HepG2 (cell line): ENCODE measurements around the gene TJAP1. TPM values are rescaled to one million over a fixed set of nuclear protein-coding genes. Genes with fewer than 3 reads are reported as not detected.

Experiments
- ATRX ChIP-seq: sonication (generic); formaldehyde crosslinking; IDR thresholded peaks from 2 replicates; pipeline ENCODE4 v1.4.0; 2020; ENCODE audit warnings: missing genetic modification reagents, borderline replicate concordance
- BCL6 ChIP-seq: IDR thresholded peaks from 2 replicates; pipeline ENCODE4 v1.6.1; 2016; ENCODE audit warnings: missing genetic modification reagents, missing compliant biosample characterization
- EZH2 ChIP-seq: conservative IDR thresholded peaks from 2 replicates; pipeline ENCODE4 v1.6.1; 2012; ENCODE audit warnings: mild to moderate bottlenecking, low read depth, low read length, moderate library complexity
- HINFP ChIP-seq: sonication (generic); formaldehyde crosslinking; IDR thresholded peaks from 2 replicates; pipeline ENCODE4 v1.4.0; 2020; ENCODE audit warnings: low read depth, mild to moderate bottlenecking, missing genetic modification reagents
- KAT2B ChIP-seq: fragments of 150-350 bp; IDR thresholded peaks from 2 replicates; pipeline ENCODE4 v1.6.1; 2014; ENCODE audit warnings: low read depth, low read length, borderline replicate concordance
- KAT8 ChIP-seq: IDR thresholded peaks from 2 replicates; pipeline ENCODE4 v1.6.1; 2016; ENCODE audit warnings: missing genetic modification reagents, missing compliant biosample characterization
- MLLT10 ChIP-seq: sonication (generic); formaldehyde crosslinking; IDR thresholded peaks from 2 replicates; pipeline ENCODE4 v1.4.0; 2020; ENCODE audit warnings: missing genetic modification reagents
- MYC ChIP-seq: sonication (generic); formaldehyde crosslinking; IDR thresholded peaks from 2 replicates; pipeline ENCODE4 v1.9.0; 2021; ENCODE audit warnings: missing genetic modification reagents, borderline replicate concordance
- NFRKB ChIP-seq: fragments of 450-650 bp; IDR thresholded peaks from 2 replicates; pipeline ENCODE4 v1.6.1; 2017
- RELA ChIP-seq: sonication (generic); formaldehyde crosslinking; IDR thresholded peaks from 2 replicates; pipeline ENCODE4 v1.4.0; 2020; ENCODE audit warnings: missing genetic modification reagents
- RFX1 ChIP-seq: fragments of 450-650 bp; IDR thresholded peaks from 2 replicates; pipeline ENCODE4 v1.6.1; 2017
- SALL2 ChIP-seq: sonication (generic); formaldehyde crosslinking; IDR thresholded peaks from 2 replicates; pipeline ENCODE4 v1.8.1; 2023; ENCODE audit warnings: mild to moderate bottlenecking, missing genetic modification reagents, inconsistent platforms
- TAF1 ChIP-seq: sonication (generic); formaldehyde crosslinking; IDR thresholded peaks from 2 replicates; pipeline ENCODE4 v1.4.0; 2020; ENCODE audit warnings: missing genetic modification reagents
- TBX2 ChIP-seq: sonication (generic); formaldehyde crosslinking; IDR thresholded peaks from 2 replicates; pipeline ENCODE4 v1.5.0; 2020; ENCODE audit warnings: missing genetic modification reagents, mild to moderate bottlenecking, borderline replicate concordance
- ZBTB14 ChIP-seq: sonication (generic); formaldehyde crosslinking; IDR thresholded peaks from 2 replicates; pipeline ENCODE4 v1.4.0; 2020; ENCODE audit warnings: missing genetic modification reagents
- ZBTB39 ChIP-seq: sonication (generic); formaldehyde crosslinking; IDR thresholded peaks from 2 replicates; pipeline ENCODE4 v1.5.0; 2020; ENCODE audit warnings: missing genetic modification reagents
- ZNF230 ChIP-seq: sonication (generic); formaldehyde crosslinking; IDR thresholded peaks from 2 replicates; pipeline ENCODE4 v1.4.0; 2020; ENCODE audit warnings: mild to moderate bottlenecking, missing genetic modification reagents
- ZNF605 ChIP-seq: sonication (generic); formaldehyde crosslinking; IDR thresholded peaks from 2 replicates; pipeline ENCODE4 v1.8.0; 2022; ENCODE audit warnings: mild to moderate bottlenecking, missing genetic modification reagents
- ZNF776 ChIP-seq: sonication (generic); formaldehyde crosslinking; IDR thresholded peaks from 2 replicates; pipeline ENCODE4 v1.4.0; 2020; ENCODE audit warnings: mild to moderate bottlenecking, missing genetic modification reagents
- polyA plus RNA-seq, 8 experiments: library from polyadenylated mRNA; depleted of rRNA in 3 of 8; stranded (reverse) in 7 of 8; unstranded in 1 of 8; fragments of >200 nt; fragmentation: Illumina TruSeq in 4 of 8; extraction: Trizol in 4 of 8; gene quantifications; 2 replicates each; pipeline versions ENCODE4 v1.2.1 to v1.2.3, GENCODE V29; 2011 to 2016; ENCODE audit warnings: low read depth in 4 of 8, missing spikeins in 1 of 8, mixed read lengths in 1 of 8; ENCODE audit not compliant: insufficient read depth in 1 of 8
- total RNA-seq, 5 experiments: library from RNA; depleted of rRNA; stranded (reverse); fragments of >200 nt; fragmentation: Illumina TruSeq; extraction: Trizol; gene quantifications; 2 replicates each; pipeline ENCODE4 v1.2.3, GENCODE V29; 2016; ENCODE audit warnings: low read depth in 1 of 5
- TF ChIP-seq, protein P1 (sequence below): sonication (generic); formaldehyde crosslinking; IDR thresholded peaks from 2 replicates; pipeline ENCODE4 v1.4.0; 2020; ENCODE audit warnings: missing genetic modification reagents, mild to moderate bottlenecking, borderline replicate concordance
- TF ChIP-seq, protein P2 (sequence below): sonication (generic); formaldehyde crosslinking; IDR thresholded peaks from 2 replicates; pipeline ENCODE4 v1.4.0; 2020; ENCODE audit warnings: missing genetic modification reagents
- TF ChIP-seq, protein P3 (sequence below): sonication (generic); formaldehyde crosslinking; IDR thresholded peaks from 2 replicates; pipeline ENCODE4 v1.4.0; 2020; ENCODE audit warnings: missing genetic modification reagents, low read depth, mild to moderate bottlenecking, borderline replicate concordance

Gene TJAP1
- total and polyA plus RNA-seq, 2 of the 13 experiments (the other 11 are each of a cell fraction or from before 2014, with no cell fraction given) = 15.7 to 41.6 TPM

GRCh38 chr6:43496370-43497128 lies 19.2 kb downstream of the TJAP1 start (continued):
- TF ChIP-seq ZNF605 (CRISPR knock-in tag) (peak; percentile 86), MLLT10 (CRISPR knock-in tag) (no peak), RELA (CRISPR knock-in tag) (no peak), ZNF230 (no peak), SALL2 (CRISPR knock-in tag) (no peak; the same call in 1 of the 2 replicates), KAT2B (no peak), EZH2 (no peak), KAT8 (CRISPR knock-in tag) (peak; percentile 53; the same call in 1 of the 2 replicates), RFX1 (no peak), ZNF776 (CRISPR knock-in tag) (no peak), ATRX (CRISPR knock-in tag) (no peak), NFRKB (no peak), ZBTB39 (CRISPR knock-in tag) (no peak), HINFP (CRISPR knock-in tag) (no peak), ZBTB14 (no peak), MYC (no peak; the same call in none of the 2 replicates), TBX2 (CRISPR knock-in tag) (peak; percentile 63; the same call in 1 of the 2 replicates), TAF1 (CRISPR knock-in tag) (peak; percentile 12; the same call in 1 of the 2 replicates), BCL6 (CRISPR knock-in tag) (0 out of 2 replicates have a peak, but pooled peaks have one; percentile 28)
- TF ChIP-seq, protein P1, sequence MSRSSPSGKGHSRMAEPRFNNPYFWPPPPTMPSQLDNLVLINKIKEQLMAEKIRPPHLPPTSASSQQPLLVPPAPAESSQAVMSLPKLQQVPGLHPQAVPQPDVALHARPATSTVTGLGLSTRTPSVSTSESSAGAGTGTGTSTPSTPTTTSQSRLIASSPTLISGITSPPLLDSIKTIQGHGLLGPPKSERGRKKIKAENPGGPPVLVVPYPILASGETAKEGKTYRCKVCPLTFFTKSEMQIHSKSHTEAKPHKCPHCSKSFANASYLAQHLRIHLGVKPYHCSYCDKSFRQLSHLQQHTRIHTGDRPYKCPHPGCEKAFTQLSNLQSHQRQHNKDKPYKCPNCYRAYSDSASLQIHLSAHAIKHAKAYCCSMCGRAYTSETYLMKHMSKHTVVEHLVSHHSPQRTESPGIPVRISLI (CRISPR knock-in tag) = peak; percentile 96
- TF ChIP-seq, protein P2, sequence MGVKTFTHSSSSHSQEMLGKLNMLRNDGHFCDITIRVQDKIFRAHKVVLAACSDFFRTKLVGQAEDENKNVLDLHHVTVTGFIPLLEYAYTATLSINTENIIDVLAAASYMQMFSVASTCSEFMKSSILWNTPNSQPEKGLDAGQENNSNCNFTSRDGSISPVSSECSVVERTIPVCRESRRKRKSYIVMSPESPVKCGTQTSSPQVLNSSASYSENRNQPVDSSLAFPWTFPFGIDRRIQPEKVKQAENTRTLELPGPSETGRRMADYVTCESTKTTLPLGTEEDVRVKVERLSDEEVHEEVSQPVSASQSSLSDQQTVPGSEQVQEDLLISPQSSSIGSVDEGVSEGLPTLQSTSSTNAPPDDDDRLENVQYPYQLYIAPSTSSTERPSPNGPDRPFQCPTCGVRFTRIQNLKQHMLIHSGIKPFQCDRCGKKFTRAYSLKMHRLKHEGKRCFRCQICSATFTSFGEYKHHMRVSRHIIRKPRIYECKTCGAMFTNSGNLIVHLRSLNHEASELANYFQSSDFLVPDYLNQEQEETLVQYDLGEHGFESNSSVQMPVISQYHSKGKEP (CRISPR knock-in tag) = no peak
- TF ChIP-seq, protein P3, sequence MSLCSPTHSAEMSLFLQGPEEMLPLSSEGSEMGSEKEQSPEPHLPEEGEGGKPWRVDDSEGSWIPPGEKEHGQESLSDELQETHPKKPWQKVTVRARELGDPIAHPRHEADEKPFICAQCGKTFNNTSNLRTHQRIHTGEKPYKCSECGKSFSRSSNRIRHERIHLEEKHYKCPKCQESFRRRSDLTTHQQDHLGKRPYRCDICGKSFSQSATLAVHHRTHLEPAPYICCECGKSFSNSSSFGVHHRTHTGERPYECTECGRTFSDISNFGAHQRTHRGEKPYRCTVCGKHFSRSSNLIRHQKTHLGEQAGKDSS (CRISPR knock-in tag) = no peak
